Endothelial cell of umbilical vein (primary cell): ENCODE results near the gene CAMKMT. TPM values are rescaled to one million over a fixed set of nuclear protein-coding genes. Genes with fewer than 3 reads are reported as not detected.

Experiments
- BruUV-seq: library from RNA; stranded (reverse); fragments of 400-500 nt; replicated peaks from 2 replicates; lab custom pipeline; 2021; lab: Mats Ljungman, UMichigan
- CTCF ChIA-PET: fragments of 300-600, 350-600 bp; sonication (Branson Sonifier 250); formaldehyde crosslinking; loops from one replicate; lab custom pipeline; 2021; ENCODE audit warnings: antibody characterized with exemption, inconsistent platforms; lab: Charles Lee
- POLR2A ChIA-PET: fragments of 300-600, 350-600 bp; sonication (Branson Sonifier 250); formaldehyde crosslinking; loops from one replicate; lab custom pipeline; 2021; ENCODE audit warnings: antibody characterized with exemption, inconsistent platforms; lab: Charles Lee
- DNase-seq: peaks from one replicate; pipeline ENCODE4 v3.0.0-alpha.2; 2011; ENCODE audit warnings: low read depth, low spot score
- FAIRE-seq: peaks from 2 replicates; lab custom pipeline; 2011; peaks lifted over from hg19 to GRCh38; lab: Jason Lieb, UNC
- H2AFZ ChIP-seq: 2 replicates; pipeline ENCODE4 v1.6.0; 2012; ENCODE audit warnings: low read depth, low read length, control low read depth, inconsistent platforms
- H3K27ac ChIP-seq: 2 replicates; pipeline ENCODE4 v1.5.1; 2011; ENCODE audit warnings: low read depth, mild to moderate bottlenecking, control low read depth, low read length, moderate library complexity; ENCODE audit not compliant: insufficient read depth
- H3K27me3 ChIP-seq, 2 experiments: 2 replicates each; pipeline versions ENCODE4 v1.6.0 to v1.6.1; 2011; ENCODE audit warnings: low read length in 2 of 2, mixed read lengths in 1 of 2; ENCODE audit not compliant: control insufficient read depth in 2 of 2, insufficient read depth in 2 of 2
- H3K36me3 ChIP-seq, 2 experiments: 2 replicates in 1 of 2; 3 replicates in 1 of 2; pipeline ENCODE4 v1.5.1; 2011; ENCODE audit warnings: low read length in 2 of 2, mild to moderate bottlenecking in 1 of 2, moderate library complexity in 1 of 2; ENCODE audit not compliant: control insufficient read depth in 2 of 2, insufficient read depth in 2 of 2; ENCODE audit errors: extremely low read depth in 1 of 2
- H3K4me1 ChIP-seq: 3 replicates; pipeline ENCODE4 v1.5.1; 2011; ENCODE audit warnings: mild to moderate bottlenecking, low read length; ENCODE audit not compliant: control insufficient read depth, insufficient read depth; ENCODE audit errors: extremely low read depth
- H3K4me2 ChIP-seq: 2 replicates; pipeline ENCODE4 v1.6.1; 2011; ENCODE audit warnings: low read length, control low read depth, mixed read lengths; ENCODE audit not compliant: insufficient read depth
- H3K4me3 ChIP-seq, 3 experiments: fragments of 200-600 bp in 1 of 3; sonication (generic), shearing (Covaris generic) in 1 of 3; replicated peaks in 1 of 3; 2 replicates each; pipeline ENCODE4 v1.5.1; 2011 to 2016; ENCODE audit warnings: control low read depth in 3 of 3, low read length in 3 of 3, mild to moderate bottlenecking in 2 of 3, inconsistent platforms in 1 of 3, low read depth in 1 of 3, moderate library complexity in 1 of 3; ENCODE audit not compliant: insufficient read depth in 1 of 3
- H3K79me2 ChIP-seq: 2 replicates; pipeline ENCODE4 v1.6.0; 2012; ENCODE audit warnings: low read length, inconsistent platforms; ENCODE audit not compliant: control insufficient read depth, insufficient read depth
- H3K9ac ChIP-seq: replicated peaks from 2 replicates; pipeline ENCODE3; 2011; ENCODE audit warnings: low read length, control low read depth; ENCODE audit not compliant: insufficient read depth; ENCODE audit errors: extremely low read depth
- H3K9me1 ChIP-seq: replicated peaks from 3 replicates; pipeline ENCODE4 v1.6.0; 2011; ENCODE audit warnings: mild to moderate bottlenecking, low read length; ENCODE audit not compliant: control insufficient read depth, insufficient read depth; ENCODE audit errors: extremely low read depth
- H3K9me3 ChIP-seq: replicated peaks from 2 replicates; pipeline ENCODE4 v1.5.1; 2012; ENCODE audit warnings: low read length, inconsistent platforms; ENCODE audit not compliant: control insufficient read depth, insufficient read depth
- H4K20me1 ChIP-seq: replicated peaks from 2 replicates; pipeline ENCODE3; 2011; ENCODE audit warnings: mild to moderate bottlenecking, low read length; ENCODE audit not compliant: control insufficient read depth, insufficient read depth; ENCODE audit errors: extremely low read depth
- CTCF ChIP-seq, 2 donors: IDR thresholded peaks; 1 replicate in 1 of 2; 2 replicates in 1 of 2; pipeline ENCODE4 v1.5.1; 2011; ENCODE audit warnings: low read length in 2 of 2, mild to moderate bottlenecking in 2 of 2, moderate library complexity in 2 of 2, control low read depth in 1 of 2, inconsistent platforms in 1 of 2, low read depth in 1 of 2; ENCODE audit not compliant: insufficient read depth in 1 of 2; ENCODE audit errors: extremely low read depth in 1 of 2
- EZH2 ChIP-seq: IDR thresholded peaks from 2 replicates; pipeline ENCODE4 v1.6.1; 2012; ENCODE audit warnings: borderline replicate concordance, low read depth, mild to moderate bottlenecking, moderate library complexity, low read length, inconsistent platforms; ENCODE audit not compliant: severe bottlenecking
- FOS ChIP-seq: IDR thresholded peaks from 2 replicates; pipeline ENCODE4 v1.6.1; 2011; ENCODE audit warnings: mild to moderate bottlenecking, low read length, moderate library complexity, borderline replicate concordance; ENCODE audit not compliant: insufficient read depth
- GATA2 ChIP-seq: IDR thresholded peaks from 2 replicates; pipeline ENCODE4 v1.7.0; 2011; ENCODE audit warnings: low read depth, mild to moderate bottlenecking, moderate library complexity, mixed read lengths, low read length; ENCODE audit not compliant: insufficient read length, insufficient read depth
- JUN ChIP-seq: IDR thresholded peaks from 2 replicates; pipeline ENCODE4 v1.6.1; 2011; ENCODE audit warnings: borderline replicate concordance, low read depth; ENCODE audit not compliant: insufficient read length, insufficient read depth
- MAX ChIP-seq: IDR thresholded peaks from 2 replicates; pipeline ENCODE4 v1.6.1; 2011; ENCODE audit not compliant: insufficient read depth, insufficient read length
- MYC ChIP-seq: IDR thresholded peaks from one replicate; pipeline ENCODE4 v1.6.1; 2011; ENCODE audit warnings: mild to moderate bottlenecking, low read depth, low read length
- POLR2A ChIP-seq: IDR thresholded peaks from 2 replicates; pipeline ENCODE4 v1.6.1; 2012; ENCODE audit warnings: low read depth, mild to moderate bottlenecking, control low read depth, low read length
- POLR2AphosphoS5 ChIP-seq: IDR thresholded peaks from 2 replicates; pipeline ENCODE4 v1.6.1; 2012; ENCODE audit warnings: low read depth, mild to moderate bottlenecking, control low read depth, low read length, moderate library complexity; ENCODE audit not compliant: insufficient read depth
- dilution Hi-C: fragments of 300-500 bp; cut with MboI; formaldehyde crosslinking; loops from one replicate; pipeline ENCODE4 v1.15.0; 2019; ENCODE audit warnings: low sequenced_read_pairs; ENCODE audit not compliant: extremely low pct_ligation_motif_present
- intact Hi-C: fragments of 100-400 bp; cut with micrococcal nuclease; formaldehyde crosslinking; loops from one replicate; pipeline ENCODE4 v1.10.0; 2022
- polyA plus RNA-seq, 4 experiments: library from polyadenylated mRNA; depleted of rRNA in 3 of 4; stranded (reverse) in 3 of 4; unstranded in 1 of 4; fragments of >200 nt; gene quantifications; 2 replicates each; pipeline versions ENCODE4 v1.2.1 to v1.2.3, GENCODE V29; 2011 to 2012; ENCODE audit warnings: missing spikeins in 1 of 4
- total RNA-seq: library from RNA; stranded (reverse); gene quantifications from 2 replicates; pipeline ENCODE4 v1.2.3, GENCODE V29; 2021

The CAMKMT gene
- total and polyA plus RNA-seq, 2 donors (not counting 3 experiments of a cell fraction or from before 2014, with no cell fraction given), result 4.1 to 10.7 TPM

- FAIRE-seq (no peak), DNase-seq (no peak)
- H4K20me1 ChIP-seq, result no peaks in the 10 kb centered on the region
- no peaks in the 10 kb centered on the region for H3K4me1 ChIP-seq
- no TSS peak for BruUV-seq
- no peak for TF ChIP-seq MAX
- no peak for TF ChIP-seq JUN
- no peak for TF ChIP-seq GATA2
- no peak for TF ChIP-seq MYC
- TF ChIP-seq EZH2, result no peak
- no peak for TF ChIP-seq CTCF (IDR thresholded peaks at IDR 0.05; ENCODE audit: extremely low read depth in 1 of 2, insufficient read depth in 1 of 2, low read depth in 1 of 2, low read length in 2 of 2)
- TF ChIP-seq POLR2A, result no peak
- TF ChIP-seq FOS, result no peak
- no peak for TF ChIP-seq POLR2AphosphoS5
- no peaks in the 10 kb centered on the region for H3K9me3 ChIP-seq
- no peak overlapping the region for H3K4me3 ChIP-seq
- no peak overlapping the region for H3K9ac ChIP-seq
- CTCF ChIA-PET, result interaction anchor here (2.2 kb wide), 1 partner anchor 136 kb away, joined by 11 read pairs; no protein-coding TSS in a partner anchor
- H3K36me3 ChIP-seq, result no peaks in the 10 kb centered on the region
- H3K27ac ChIP-seq, result no peak overlapping the region
- H3K4me2 ChIP-seq, result no peak overlapping the region
- no peaks in the 10 kb centered on the region for H3K9me1 ChIP-seq
- POLR2A ChIA-PET, result interaction anchor here (0.6 kb wide), 1 partner anchor 61 kb away, joined by 3 read pairs; no protein-coding TSS in a partner anchor
- dilution Hi-C loops, result no loop called here
- intact Hi-C loops, result no loop called here
- H2AFZ ChIP-seq, result no peak overlapping the region
- no peaks in the 10 kb centered on the region for H3K79me2 ChIP-seq
- no peaks in the 10 kb centered on the region for H3K27me3 ChIP-seq
Measured at GRCh38 chr2:44614940-44615339, 253.2 kb downstream of the CAMKMT start.
